K562 (cell line): ENCODE measurements around the gene NDST3. TPM values are rescaled to one million over a fixed set of nuclear protein-coding genes. Genes with fewer than 3 reads are reported as not detected.

Source experiments
- ATAC-seq: fragments of 200-7000 bp; cut with Tn5 transposase; 3 replicates; pipeline ENCODE4 v1.9.1; 2020; ENCODE audit warnings: moderate library complexity
- BruUV-seq: library from RNA; stranded (reverse); fragments of 400-500 nt; replicated peaks from 2 replicates; lab custom pipeline; 2021; lab: Mats Ljungman, UMichigan
- CTCF ChIA-PET: fragments of 300-600 bp; formaldehyde crosslinking; extraction: SDS; loops from one replicate; lab custom pipeline; 2021; ENCODE audit warnings: low intra/inter-chr PET ratio; lab: Yijun Ruan, JAX
- POLR2A ChIA-PET: fragments of 300-600, 350-650 bp; sonication (Branson Sonifier 250); formaldehyde crosslinking; extraction: SDS; loops from one replicate; lab custom pipeline; 2021; ENCODE audit warnings: antibody characterized with exemption, inconsistent platforms; lab: Yijun Ruan, JAX
- DNase-seq, 4 experiments: peaks; one replicate each; pipeline versions ENCODE4 v3.0.0 to v3.0.0-alpha.2; 2011 to 2018; ENCODE audit warnings: low spot score in 3 of 4, mixed read lengths in 3 of 4; ENCODE audit errors: extremely low read depth in 1 of 4
- FAIRE-seq: peaks from 2 replicates; lab custom pipeline; 2011; peaks lifted over from hg19 to GRCh38; lab: Jason Lieb, UNC
- H2AFZ ChIP-seq: 2 replicates; pipeline ENCODE4 v1.6.0; 2011; ENCODE audit warnings: low read depth, low read length, control low read depth, inconsistent platforms
- H3K27ac ChIP-seq: fragments of 200-600 bp; 3 replicates; pipeline ENCODE4 v1.8.0; 2011; ENCODE audit warnings: low read depth, mild to moderate bottlenecking, control low read depth, inconsistent platforms, low read length, moderate library complexity, mixed read lengths; ENCODE audit errors: extremely low read depth
- H3K27me3 ChIP-seq, 2 experiments: fragments of 300-600 bp in 1 of 2; 2 replicates in 1 of 2; 3 replicates in 1 of 2; pipeline versions ENCODE4 v1.6.0 to v1.8.0; 2011; ENCODE audit warnings: inconsistent platforms in 2 of 2, low read length in 2 of 2, mild to moderate bottlenecking in 1 of 2, mixed read lengths in 1 of 2, moderate library complexity in 1 of 2; ENCODE audit not compliant: control insufficient read depth in 2 of 2, insufficient read depth in 2 of 2
- H3K36me3 ChIP-seq: fragments of 300-600 bp; 3 replicates; pipeline ENCODE4 v1.8.0; 2011; ENCODE audit warnings: mild to moderate bottlenecking, low read length, inconsistent platforms; ENCODE audit not compliant: control insufficient read depth, insufficient read depth
- H3K4me1 ChIP-seq, 2 experiments: fragments of 200-600 bp in 1 of 2; replicated peaks in 1 of 2; 2 replicates in 1 of 2; 3 replicates in 1 of 2; pipeline versions ENCODE4 v1.5.1 to v1.8.0; 2011; ENCODE audit warnings: inconsistent platforms in 2 of 2, low read length in 2 of 2, mild to moderate bottlenecking in 1 of 2, mixed read lengths in 1 of 2, moderate library complexity in 1 of 2; ENCODE audit not compliant: control insufficient read depth in 2 of 2, insufficient read depth in 2 of 2
- H3K4me2 ChIP-seq: 2 replicates; pipeline ENCODE4 v1.6.1; 2011; ENCODE audit warnings: low read length, control low read depth, inconsistent platforms, mixed read lengths; ENCODE audit not compliant: insufficient read depth
- H3K4me3 ChIP-seq: fragments of 200-600 bp; sonication (generic), shearing (Covaris generic); 2 replicates; pipeline ENCODE4 v1.5.1; 2016; ENCODE audit warnings: control low read depth, inconsistent platforms
- H3K79me2 ChIP-seq: fragments of 200-600 bp; 3 replicates; pipeline ENCODE4 v1.8.0; 2011; ENCODE audit warnings: low read length, inconsistent platforms; ENCODE audit not compliant: control insufficient read depth, insufficient read depth
- H3K9ac ChIP-seq, 2 experiments: 2 replicates each; pipeline versions ENCODE4 v1.6.0 to v1.6.1; 2011; ENCODE audit warnings: low read depth in 2 of 2, low read length in 2 of 2, control low read depth in 1 of 2, inconsistent platforms in 1 of 2, mild to moderate bottlenecking in 1 of 2, mixed read lengths in 1 of 2; ENCODE audit not compliant: insufficient read depth in 1 of 2
- H3K9me1 ChIP-seq: one replicate; pipeline ENCODE4 v1.6.0; 2011; ENCODE audit warnings: inconsistent platforms, mild to moderate bottlenecking, low read length, moderate library complexity; ENCODE audit not compliant: control insufficient read depth, insufficient read depth
- H3K9me3 ChIP-seq: replicated peaks from 2 replicates; pipeline ENCODE4 v1.5.1; 2011; ENCODE audit warnings: low read depth, low read length, inconsistent platforms; ENCODE audit not compliant: control insufficient read depth, insufficient read depth
- H4K20me1 ChIP-seq: replicated peaks from 2 replicates; pipeline ENCODE4 v1.6.1; 2011; ENCODE audit warnings: low read length, inconsistent platforms, mixed read lengths; ENCODE audit not compliant: control insufficient read depth, insufficient read depth
- CBFA2T3 ChIP-seq: fragments of 450-650 bp; IDR thresholded peaks from 2 replicates; pipeline ENCODE4 v1.6.1; 2017
- CHD4 ChIP-seq: fragments of 200-600 bp; sonication (generic); IDR thresholded peaks from 3 replicates; pipeline ENCODE4 v1.6.1; 2012; ENCODE audit warnings: low read depth, mild to moderate bottlenecking, mixed read lengths, low read length, inconsistent platforms; ENCODE audit not compliant: insufficient read depth, insufficient replicate concordance, poor library complexity, severe bottlenecking
- GATA2 ChIP-seq: sonication (generic); formaldehyde crosslinking; IDR thresholded peaks from 2 replicates; pipeline ENCODE4 v1.4.0; 2020; ENCODE audit warnings: mild to moderate bottlenecking, missing genetic modification reagents
- HMG20A ChIP-seq: fragments of 450-650 bp; formaldehyde crosslinking; conservative IDR thresholded peaks from 2 replicates; pipeline ENCODE4 v1.4.0; 2020; ENCODE audit warnings: mild to moderate bottlenecking, mixed read lengths
- LARP7 ChIP-seq: fragments of 450-650 bp; IDR thresholded peaks from 2 replicates; pipeline ENCODE4 v1.6.1; 2016
- MTA1 ChIP-seq: fragments of 450-650 bp; IDR thresholded peaks from 2 replicates; pipeline ENCODE4 v1.6.1; 2017; ENCODE audit warnings: borderline replicate concordance
- NR4A1 ChIP-seq, 2 experiments: fragments of 250-450 bp in 1 of 2; fragments of 450-650 bp in 1 of 2; sonication (Bioruptor Pico) in 1 of 2; IDR thresholded peaks; 2 replicates each; pipeline versions ENCODE4 v1.4.0 to v1.6.1; 2016 to 2020; ENCODE audit warnings: mild to moderate bottlenecking in 2 of 2, missing compliant biosample characterization in 1 of 2, missing genetic modification characterization in 1 of 2, moderate library complexity in 1 of 2
- RBM22 ChIP-seq: fragments of 200-400 bp; formaldehyde crosslinking; IDR thresholded peaks from 2 replicates; pipeline ENCODE4 v1.6.1; 2018; ENCODE audit warnings: low read length, low read depth; ENCODE audit not compliant: poor library complexity, severe bottlenecking
- SIX5 ChIP-seq, 2 experiments: IDR thresholded peaks; 2 replicates each; pipeline ENCODE4 v1.6.1; 2011; ENCODE audit warnings: low read length in 2 of 2, borderline replicate concordance in 1 of 2, low read depth in 1 of 2, mild to moderate bottlenecking in 1 of 2, moderate library complexity in 1 of 2; ENCODE audit not compliant: insufficient read depth in 1 of 2
- ZNF224 ChIP-seq: sonication (generic); formaldehyde crosslinking; IDR thresholded peaks from 2 replicates; pipeline ENCODE4 v1.8.0; 2022; ENCODE audit warnings: mild to moderate bottlenecking, missing genetic modification reagents
- ZNF24 ChIP-seq: fragments of 450-650 bp; IDR thresholded peaks from 2 replicates; pipeline ENCODE4 v1.6.1; 2016
- ZNF764 ChIP-seq: fragments of 250-450 bp; sonication (Bioruptor Pico); IDR thresholded peaks from 2 replicates; pipeline ENCODE4 v1.4.0; 2020; ENCODE audit warnings: low read depth, mild to moderate bottlenecking, moderate library complexity
- WGBS: fragments of 100-300 bp; shearing (Covaris generic); methylation state at CpG from one replicate; pipeline ENCODE4 v1.1.6; 2016; ENCODE audit warnings: low coverage, mixed read lengths; ENCODE audit not compliant: insufficient coverage; ENCODE audit errors: missing lambda C conversion rate; 5-methylcytosine and 5-hydroxymethylcytosine counted together
- in situ Hi-C: fragments of 300-500 bp; cut with MboI; formaldehyde crosslinking; loops from 4 replicates; pipeline ENCODE4 v1.15.0; 2018; ENCODE audit warnings: inconsistent platforms, mixed read lengths
- intact Hi-C: fragments of 100-400 bp; cut with micrococcal nuclease; formaldehyde crosslinking; loops from 2 replicates; pipeline ENCODE4 v1.14.2; 2022
- polyA plus RNA-seq, 8 experiments: library from polyadenylated mRNA; depleted of rRNA in 4 of 8; stranded (reverse) in 5 of 8; unstranded in 3 of 8; fragments of >200 nt; fragmentation: Nextera tagmentation in 2 of 8; fragmentation: Illumina TruSeq in 1 of 8; extraction: Ambion mirVana in 2 of 8; extraction: Trizol in 1 of 8; gene quantifications; 2 replicates each; pipeline versions ENCODE4 v1.2.1 to v1.2.3, GENCODE V29; 2011 to 2014; ENCODE audit warnings: inconsistent platforms in 1 of 8, missing spikeins in 1 of 8
- total RNA-seq, 7 experiments: library from RNA; depleted of rRNA in 6 of 7; stranded (reverse); fragments of >200 nt in 6 of 7; fragmentation: Illumina TruSeq in 2 of 7; extraction: Trizol in 2 of 7; gene quantifications; 2 replicates each; pipeline versions ENCODE4 v1.2.1 to v1.2.3, GENCODE V29; 2011 to 2021; ENCODE audit warnings: low replicate concordance in 1 of 7
- TF ChIP-seq, protein P1 (sequence below): fragments of 250-450 bp; sonication (Bioruptor Pico); IDR thresholded peaks from 2 replicates; pipeline ENCODE4 v1.4.0; 2020; ENCODE audit warnings: mild to moderate bottlenecking, moderate library complexity, borderline replicate concordance
- TF ChIP-seq, protein P2 (sequence below): fragments of 450-650 bp; formaldehyde crosslinking; conservative IDR thresholded peaks from 2 replicates; pipeline ENCODE4 v1.4.0; 2022; ENCODE audit warnings: mild to moderate bottlenecking, missing genetic modification characterization

NDST3 gene
- total and polyA plus RNA-seq, 9 of the 15 experiments (the other 6 are each of a cell fraction or from before 2014, with no cell fraction given): not detected

DNA sequence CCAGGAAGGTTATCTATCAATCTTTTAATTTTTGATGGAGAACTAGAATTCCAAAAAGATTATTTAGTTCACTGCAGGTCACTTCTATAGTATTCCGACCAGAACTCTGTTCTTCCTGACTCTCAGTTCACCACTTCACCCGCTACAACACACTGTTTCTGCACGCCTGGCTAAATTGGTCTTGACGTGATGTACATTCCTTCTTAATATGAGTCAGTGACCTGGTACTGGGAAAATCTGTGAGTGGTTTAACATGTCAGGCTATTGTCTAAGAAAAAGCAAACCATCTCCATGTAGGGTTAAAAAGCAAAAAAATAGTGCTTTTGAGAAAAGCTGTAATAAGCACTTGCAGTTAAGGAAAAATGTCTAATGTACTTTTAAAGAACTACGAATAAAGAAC, 120.4 kb downstream of the NDST3 start:
- Histone ChIP-seq H3K9me3 (no peaks in the 10 kb centered on the region), H3K4me3 (no peak overlapping the region), H3K4me2 (no peak overlapping the region), H3K36me3 (no peaks in the 10 kb centered on the region), H3K27me3 (no peaks in the 10 kb centered on the region), H3K79me2 (no peaks in the 10 kb centered on the region), H3K27ac (no peak overlapping the region), H4K20me1 (no peaks in the 10 kb centered on the region), H2AFZ (no peak overlapping the region), H3K9ac (no peak overlapping the region), H3K4me1 (no peaks in the 10 kb centered on the region), H3K9me1 (no peaks in the 10 kb centered on the region)
- no peak for DNase-seq
- no peak for FAIRE-seq
- intact Hi-C loops: no loop called here
- WGBS: 1% methylated on average over 5 of the region's 5 CpGs
- POLR2A ChIA-PET: no interaction called here
- no TSS peak for BruUV-seq
- in situ Hi-C loops: no loop called here
- TF ChIP-seq RBM22: no peak
- no peak for TF ChIP-seq ZNF764
- no peak for TF ChIP-seq ZNF224 (CRISPR knock-in tag)
- no peak for TF ChIP-seq ZNF24
- TF ChIP-seq MTA1: no peak
- TF ChIP-seq CHD4: no peak
- CTCF ChIA-PET: no interaction called here
- ATAC-seq: no peak

DNA sequence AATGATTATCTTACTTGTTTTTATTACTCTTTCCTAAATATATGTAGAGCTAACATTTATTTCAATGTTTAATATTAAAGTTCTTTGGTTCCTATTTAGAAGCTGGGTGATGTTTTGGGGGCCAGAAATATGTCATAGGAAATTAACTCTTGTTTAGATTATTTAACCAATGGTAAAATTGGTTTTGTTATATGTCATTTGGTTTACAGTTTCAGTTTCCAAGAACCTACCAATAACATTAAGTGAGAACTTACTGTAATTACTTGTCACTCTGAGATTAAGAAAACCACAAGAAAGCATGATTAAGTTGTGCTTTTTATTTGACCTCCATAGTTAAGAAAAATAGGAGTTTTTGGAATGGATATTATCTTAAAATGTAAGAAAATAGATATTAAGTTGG, 121.2 kb downstream of the NDST3 start:
- no peak overlapping the region for H3K4me2 ChIP-seq
- H3K9me3 ChIP-seq: no peaks in the 10 kb centered on the region
- H3K9ac ChIP-seq: no peak overlapping the region
- no peak overlapping the region for H2AFZ ChIP-seq
- H4K20me1 ChIP-seq: no peaks in the 10 kb centered on the region
- no peak for DNase-seq
- H3K4me3 ChIP-seq: no peak overlapping the region
- H3K27me3 ChIP-seq: no peaks in the 10 kb centered on the region
- intact Hi-C loops: no loop called here
- FAIRE-seq: no peak
- ChIA-PET POLR2A (no interaction called here), CTCF (no interaction called here)
- no peaks in the 10 kb centered on the region for H3K36me3 ChIP-seq
- H3K79me2 ChIP-seq: no peaks in the 10 kb centered on the region
- H3K9me1 ChIP-seq: no peaks in the 10 kb centered on the region
- in situ Hi-C loops: no loop called here
- no peak for ATAC-seq
- H3K27ac ChIP-seq: no peak overlapping the region
- H3K4me1 ChIP-seq: no peaks in the 10 kb centered on the region
- no TSS peak for BruUV-seq
- TF ChIP-seq, protein P1, sequence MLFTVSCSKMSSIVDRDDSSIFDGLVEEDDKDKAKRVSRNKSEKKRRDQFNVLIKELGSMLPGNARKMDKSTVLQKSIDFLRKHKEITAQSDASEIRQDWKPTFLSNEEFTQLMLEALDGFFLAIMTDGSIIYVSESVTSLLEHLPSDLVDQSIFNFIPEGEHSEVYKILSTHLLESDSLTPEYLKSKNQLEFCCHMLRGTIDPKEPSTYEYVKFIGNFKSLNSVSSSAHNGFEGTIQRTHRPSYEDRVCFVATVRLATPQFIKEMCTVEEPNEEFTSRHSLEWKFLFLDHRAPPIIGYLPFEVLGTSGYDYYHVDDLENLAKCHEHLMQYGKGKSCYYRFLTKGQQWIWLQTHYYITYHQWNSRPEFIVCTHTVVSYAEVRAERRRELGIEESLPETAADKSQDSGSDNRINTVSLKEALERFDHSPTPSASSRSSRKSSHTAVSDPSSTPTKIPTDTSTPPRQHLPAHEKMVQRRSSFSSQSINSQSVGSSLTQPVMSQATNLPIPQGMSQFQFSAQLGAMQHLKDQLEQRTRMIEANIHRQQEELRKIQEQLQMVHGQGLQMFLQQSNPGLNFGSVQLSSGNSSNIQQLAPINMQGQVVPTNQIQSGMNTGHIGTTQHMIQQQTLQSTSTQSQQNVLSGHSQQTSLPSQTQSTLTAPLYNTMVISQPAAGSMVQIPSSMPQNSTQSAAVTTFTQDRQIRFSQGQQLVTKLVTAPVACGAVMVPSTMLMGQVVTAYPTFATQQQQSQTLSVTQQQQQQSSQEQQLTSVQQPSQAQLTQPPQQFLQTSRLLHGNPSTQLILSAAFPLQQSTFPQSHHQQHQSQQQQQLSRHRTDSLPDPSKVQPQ (CRISPR knock-in tag): no peak
- TF ChIP-seq SIX5 (IDR thresholded peaks at IDR 0.05; ENCODE audit: borderline replicate concordance in 1 of 2, insufficient read depth in 1 of 2, low read depth in 1 of 2, low read length in 2 of 2) (no peak), HMG20A (CRISPR knock-in tag) (no peak), NR4A1 (CRISPR knock-in tag; IDR thresholded peaks at IDR 0.05) (no peak), NR4A1 (tag; IDR thresholded peaks at IDR 0.05) (no peak), CBFA2T3 (no peak), GATA2 (CRISPR knock-in tag) (no peak), LARP7 (no peak)
- TF ChIP-seq, protein P2, sequence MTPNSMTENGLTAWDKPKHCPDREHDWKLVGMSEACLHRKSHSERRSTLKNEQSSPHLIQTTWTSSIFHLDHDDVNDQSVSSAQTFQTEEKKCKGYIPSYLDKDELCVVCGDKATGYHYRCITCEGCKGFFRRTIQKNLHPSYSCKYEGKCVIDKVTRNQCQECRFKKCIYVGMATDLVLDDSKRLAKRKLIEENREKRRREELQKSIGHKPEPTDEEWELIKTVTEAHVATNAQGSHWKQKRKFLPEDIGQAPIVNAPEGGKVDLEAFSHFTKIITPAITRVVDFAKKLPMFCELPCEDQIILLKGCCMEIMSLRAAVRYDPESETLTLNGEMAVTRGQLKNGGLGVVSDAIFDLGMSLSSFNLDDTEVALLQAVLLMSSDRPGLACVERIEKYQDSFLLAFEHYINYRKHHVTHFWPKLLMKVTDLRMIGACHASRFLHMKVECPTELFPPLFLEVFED (CRISPR knock-in tag): no peak
